GM12878 (cell line): Measurements from ENCODE around the gene CRACDL. TPM values are rescaled to one million over a fixed set of nuclear protein-coding genes. Genes with fewer than 3 reads are reported as not detected.

Experiments used
- ATAC-seq: fragments of 200-7000 bp; cut with Tn5 transposase; 3 replicates; pipeline ENCODE4 v1.9.1; 2020; ENCODE audit warnings: mild to moderate bottlenecking, moderate library complexity
- BruUV-seq: library from RNA; stranded (reverse); fragments of 400-500 nt; replicated peaks from 2 replicates; lab custom pipeline; 2021; lab: Mats Ljungman, UMichigan
- CTCF ChIA-PET: fragments of 300-600 bp; sonication (Branson Sonifier 250); formaldehyde crosslinking; extraction: SDS; loops from one replicate; lab custom pipeline; 2021; ENCODE audit warnings: inconsistent platforms; lab: Yijun Ruan, JAX
- POLR2A ChIA-PET: fragments of 350-600 bp; formaldehyde crosslinking; extraction: SDS; loops from one replicate; lab custom pipeline; 2021; ENCODE audit warnings: inconsistent platforms; lab: Charles Lee
- RAD21 ChIA-PET: fragments of 300-600 bp; sonication (Branson Sonifier 250); formaldehyde crosslinking; loops from one replicate; lab custom pipeline; 2023; ENCODE audit warnings: antibody characterized with exemption; ENCODE audit not compliant: unreplicated experiment; lab: Charles Lee
- SMC1A ChIA-PET: fragments of 300-600 bp; sonication (Branson Sonifier 250); formaldehyde crosslinking; loops from one replicate; lab custom pipeline; 2023; ENCODE audit not compliant: unreplicated experiment, uncharacterized antibody; lab: Charles Lee
- DNase-seq: peaks from one replicate; pipeline ENCODE4 v3.0.0-alpha.2; 2011; ENCODE audit warnings: low read depth, low spot score
- FAIRE-seq: peaks from 3 replicates; lab custom pipeline; 2011; peaks lifted over from hg19 to GRCh38; lab: Jason Lieb, UNC
- H2AFZ ChIP-seq: 2 replicates; pipeline ENCODE4 v1.6.0; 2011; ENCODE audit warnings: low read depth, low read length, control low read depth; ENCODE audit not compliant: control insufficient read depth
- H3K27ac ChIP-seq: 2 replicates; pipeline ENCODE4 v1.5.1; 2011; ENCODE audit warnings: control low read depth; ENCODE audit not compliant: control insufficient read depth, insufficient read depth
- H3K27me3 ChIP-seq, 2 experiments: replicated peaks in 1 of 2; 2 replicates each; pipeline versions ENCODE4 v1.6.0 to v1.6.1; 2011; ENCODE audit warnings: low read length in 1 of 2; ENCODE audit not compliant: control insufficient read depth in 2 of 2, insufficient read depth in 2 of 2
- H3K36me3 ChIP-seq, 2 experiments: 2 replicates each; pipeline ENCODE4 v1.5.1; 2011; ENCODE audit warnings: low read length in 1 of 2; ENCODE audit not compliant: control insufficient read depth in 2 of 2, insufficient read depth in 2 of 2
- H3K4me1 ChIP-seq: 2 replicates; pipeline ENCODE4 v1.6.1; 2011; ENCODE audit warnings: mild to moderate bottlenecking, low read length, moderate library complexity, mixed read lengths; ENCODE audit not compliant: control insufficient read depth, insufficient read depth
- H3K4me2 ChIP-seq: 2 replicates; pipeline ENCODE4 v1.6.0; 2011; ENCODE audit warnings: control low read depth; ENCODE audit not compliant: control insufficient read depth, insufficient read depth
- H3K4me3 ChIP-seq: fragments of 200-600 bp; sonication (generic); 2 replicates; pipeline ENCODE4 v1.5.1; 2016
- H3K79me2 ChIP-seq: 2 replicates; pipeline ENCODE4 v1.6.0; 2011; ENCODE audit warnings: low read length; ENCODE audit not compliant: control insufficient read depth, insufficient read depth
- H3K9ac ChIP-seq: 2 replicates; pipeline ENCODE4 v1.8.0; 2011; ENCODE audit warnings: low read length, control low read depth, mixed read lengths; ENCODE audit not compliant: control insufficient read depth, insufficient read depth
- H3K9me3 ChIP-seq: replicated peaks from 3 replicates; pipeline ENCODE4 v1.5.1; 2011; ENCODE audit warnings: mild to moderate bottlenecking, low read length; ENCODE audit not compliant: control insufficient read depth, insufficient read depth
- H4K20me1 ChIP-seq: 2 replicates; pipeline ENCODE4 v1.6.0; 2011; ENCODE audit not compliant: control insufficient read depth, insufficient read depth
- ATF2 ChIP-seq: IDR thresholded peaks from 2 replicates; pipeline ENCODE4 v1.6.1; 2012; ENCODE audit warnings: low read length, inconsistent platforms
- BCL11A ChIP-seq: IDR thresholded peaks from 2 replicates; pipeline ENCODE4 v1.6.1; 2011; ENCODE audit warnings: low read depth, low read length
- BHLHE40 ChIP-seq, 2 experiments: fragments of 450-650 bp in 1 of 2; IDR thresholded peaks; 2 replicates each; pipeline ENCODE4 v1.6.1; 2011 to 2017; ENCODE audit warnings: low read depth in 2 of 2, borderline replicate concordance in 1 of 2, improper control_type of control experiment in 1 of 2, low read length in 1 of 2, mild to moderate bottlenecking in 1 of 2
- CHD2 ChIP-seq: IDR thresholded peaks from 2 replicates; pipeline ENCODE4 v1.6.1; 2011; ENCODE audit warnings: low read depth, low read length, improper control_type of control experiment, borderline replicate concordance
- DPF2 ChIP-seq: fragments of 450-650 bp; IDR thresholded peaks from 2 replicates; pipeline ENCODE4 v1.6.1; 2017; ENCODE audit warnings: mild to moderate bottlenecking
- EP300 ChIP-seq, 2 experiments: fragments of 150-350 bp in 1 of 2; IDR thresholded peaks; 2 replicates each; pipeline ENCODE4 v1.6.1; 2011 to 2012; ENCODE audit warnings: low read depth in 2 of 2, low read length in 2 of 2, borderline replicate concordance in 1 of 2, improper control_type of control experiment in 1 of 2, inconsistent platforms in 1 of 2; ENCODE audit not compliant: control insufficient read depth in 1 of 2
- FOXM1 ChIP-seq: IDR thresholded peaks from 2 replicates; pipeline ENCODE4 v1.6.1; 2012; ENCODE audit warnings: low read depth, mild to moderate bottlenecking, inconsistent platforms, low read length, moderate library complexity
- HDAC6 ChIP-seq: fragments of 200-600 bp; sonication (generic); IDR thresholded peaks from one replicate; pipeline ENCODE4 v1.8.0; 2017; ENCODE audit warnings: antibody characterized with exemption; ENCODE audit not compliant: unreplicated experiment
- IKZF2 ChIP-seq, 2 experiments: fragments of 450-650 bp; IDR thresholded peaks; 2 replicates each; pipeline ENCODE4 v1.6.1; 2017; ENCODE audit warnings: mild to moderate bottlenecking in 2 of 2, moderate library complexity in 2 of 2
- IRF4 ChIP-seq: IDR thresholded peaks from 2 replicates; pipeline ENCODE4 v1.6.1; 2011; ENCODE audit warnings: low read depth, low read length
- MTA3 ChIP-seq: IDR thresholded peaks from 2 replicates; pipeline ENCODE4 v1.6.1; 2012; ENCODE audit warnings: low read length, inconsistent platforms, borderline replicate concordance
- PRDM15 ChIP-seq: fragments of 450-650 bp; formaldehyde crosslinking; IDR thresholded peaks from 2 replicates; pipeline ENCODE4 v1.4.0; 2020; ENCODE audit warnings: mild to moderate bottlenecking, moderate library complexity
- RFX5 ChIP-seq: IDR thresholded peaks from 2 replicates; pipeline ENCODE4 v1.6.1; 2011; ENCODE audit warnings: low read depth, low read length, improper control_type of control experiment
- RUNX3 ChIP-seq: IDR thresholded peaks from 2 replicates; pipeline ENCODE4 v1.6.1; 2012; ENCODE audit warnings: low read length, inconsistent platforms
- SP1 ChIP-seq: IDR thresholded peaks from one replicate; pipeline ENCODE4 v1.6.1; 2011; ENCODE audit warnings: low read depth, low read length
- USF1 ChIP-seq: IDR thresholded peaks from 2 replicates; pipeline ENCODE4 v1.6.1; 2011; ENCODE audit warnings: borderline replicate concordance, low read depth, mild to moderate bottlenecking, moderate library complexity, mixed read lengths, low read length; ENCODE audit not compliant: insufficient read depth; ENCODE audit errors: extremely low read length
- WRNIP1 ChIP-seq: IDR thresholded peaks from 2 replicates; pipeline ENCODE4 v1.6.1; 2011; ENCODE audit warnings: low read depth, low read length, improper control_type of control experiment, borderline replicate concordance
- WGBS: methylation state at CpG from one replicate; pipeline ENCODE4 v1.1.6; 2016; ENCODE audit warnings: low lambda C conversion rate; ENCODE audit not compliant: insufficient replicate concordance, insufficient coverage; ENCODE audit errors: missing lambda C conversion rate; 5-methylcytosine and 5-hydroxymethylcytosine counted together
- in situ Hi-C: fragments of 300-500 bp; cut with MboI; formaldehyde crosslinking; loops from 9 replicates; pipeline ENCODE4 v1.14.3; 2018; ENCODE audit warnings: mixed read lengths
- intact Hi-C: fragments of 100-400 bp; cut with micrococcal nuclease; formaldehyde crosslinking; loops from one replicate; pipeline ENCODE4 v1.14.2; 2022; ENCODE audit not compliant: unreplicated experiment
- polyA plus RNA-seq, 11 experiments: library from polyadenylated mRNA; depleted of rRNA in 4 of 11; unstranded in 6 of 11; stranded (reverse) in 5 of 11; fragments of >200 nt; fragmentation: Nextera tagmentation in 4 of 11; fragmentation: Illumina TruSeq in 1 of 11; extraction: Ambion mirVana in 4 of 11; extraction: Trizol in 1 of 11; gene quantifications; 1 replicate in 1 of 11; 2 replicates in 10 of 11; pipeline versions ENCODE4 v1.2.1 to v1.2.3, GENCODE V29; 2011 to 2016; ENCODE audit warnings: inconsistent platforms in 2 of 11, missing spikeins in 2 of 11, low read depth in 1 of 11
- total RNA-seq, 4 experiments: library from RNA; depleted of rRNA in 3 of 4; stranded (reverse); fragments of >200 nt in 3 of 4; fragmentation: Illumina TruSeq in 1 of 4; extraction: Trizol in 1 of 4; gene quantifications; 2 replicates each; pipeline versions ENCODE4 v1.2.1 to v1.2.3, GENCODE V29; 2013 to 2021

CRACDL gene
- total and polyA plus RNA-seq, 10 of the 15 experiments (the other 5 are each of a cell fraction or from before 2014, with no cell fraction given) = 0.03 to 0.72 (median 0.14) TPM

GRCh38 chr2:98757904-98758421 lies 178.1 kb downstream of the CRACDL start:
- CTCF ChIA-PET = interaction anchor here (1.0 to 3.2 kb wide), 8 partner anchors 9 to 109 kb away, joined by 3 to 17 read pairs (median 6); no protein-coding TSS in a partner anchor
- H4K20me1 ChIP-seq = no peaks in the 10 kb centered on the region
- peaks cover 40% of the 10 kb centered on the region for H3K4me1 ChIP-seq
- no peaks in the 10 kb centered on the region for H3K36me3 ChIP-seq
- SMC1A ChIA-PET = interaction anchor here (0.6 to 4.8 kb wide), 19 partner anchors 8 to 265 kb away, joined by 3 to 37 read pairs (median 5); partner anchors contain the start of gene MGAT4A
- peak overlapping the region; percentile 66 for H3K4me2 ChIP-seq
- in situ Hi-C loops = no loop called here
- intact Hi-C loops = loop anchor here (5.0 kb wide), 1 partner anchor 291 kb away; no protein-coding TSS in a partner anchor
- peak; percentile 81 for DNase-seq
- BruUV-seq = no TSS peak
- H3K4me3 ChIP-seq = 0 out of 2 replicates have a peak overlapping the region, but pooled peaks have one; percentile 17
- H3K79me2 ChIP-seq = no peaks in the 10 kb centered on the region
- ATAC-seq = peak; percentile 89
- H2AFZ ChIP-seq = peak overlapping the region; percentile 62
- WGBS = 0% methylated on average over 9 of the region's 9 CpGs
- H3K27ac ChIP-seq = peak overlapping the region; percentile 35
- RAD21 ChIA-PET = interaction anchor here (0.6 to 3.0 kb wide), 12 partner anchors 8 to 109 kb away, joined by 3 to 9 read pairs (median 3); partner anchors contain the start of gene MGAT4A
- no peaks in the 10 kb centered on the region for H3K27me3 ChIP-seq
- peak; percentile 72 for FAIRE-seq
- H3K9me3 ChIP-seq = no peaks in the 10 kb centered on the region; the same call in 2 of the 3 replicates
- peak overlapping the region; percentile 35; the same call in 1 of the 2 replicates for H3K9ac ChIP-seq
- POLR2A ChIA-PET = interaction anchor here (0.7 to 3.4 kb wide), 6 partner anchors 9 to 30 kb away, joined by 3 to 16 read pairs (median 5); partner anchors contain the start of gene MGAT4A
- peak; percentile 76 to 78 for TF ChIP-seq IKZF2 (IDR thresholded peaks at IDR 0.05)
- peak; percentile 36; the same call in 1 of the 2 replicates for TF ChIP-seq IRF4
- no peak for TF ChIP-seq HDAC6
- peak; percentile 40; the same call in 1 of the 2 replicates for TF ChIP-seq CHD2
- TF ChIP-seq WRNIP1 = no peak
- peak; percentile 44; the same call in 1 of the 2 replicates for TF ChIP-seq MTA3
- peak; percentile 72 for TF ChIP-seq RUNX3
- TF ChIP-seq BCL11A = peak; percentile 39; the same call in 1 of the 2 replicates
- TF ChIP-seq FOXM1 = 0 out of 2 replicates have a peak, but pooled peaks have one; percentile 24
- no peak for TF ChIP-seq RFX5
- TF ChIP-seq EP300 (IDR thresholded peaks at IDR 0.05; ENCODE audit: borderline replicate concordance in 1 of 2, control insufficient read depth in 1 of 2, low read depth in 2 of 2, low read length in 2 of 2) = peak in 1 of 2 experiments; percentile 29; a peak in 2 of 4 replicates
- TF ChIP-seq BHLHE40 (IDR thresholded peaks at IDR 0.05; ENCODE audit: borderline replicate concordance in 1 of 2, low read depth in 2 of 2, low read length in 1 of 2) = 0 out of 4 replicates have a peak, but pooled peaks of 1 of the 2 experiments have one; percentile 24
- TF ChIP-seq PRDM15 (CRISPR knock-in tag) = no peak
- no peak for TF ChIP-seq SP1
- TF ChIP-seq DPF2 = 0 out of 2 replicates have a peak, but pooled peaks have one; percentile 39
- TF ChIP-seq USF1 = no peak
- peak; percentile 25; the same call in 1 of the 2 replicates for TF ChIP-seq ATF2
